ENCODE data around the gene ALK. TPM values are rescaled to one million over a fixed set of nuclear protein-coding genes. Genes with fewer than 3 reads are reported as not detected.

ALK gene
- total RNA-seq, 3 donors from 2014 or later: 0.07 to 2.4 (median 0.09) TPM

DNA sequence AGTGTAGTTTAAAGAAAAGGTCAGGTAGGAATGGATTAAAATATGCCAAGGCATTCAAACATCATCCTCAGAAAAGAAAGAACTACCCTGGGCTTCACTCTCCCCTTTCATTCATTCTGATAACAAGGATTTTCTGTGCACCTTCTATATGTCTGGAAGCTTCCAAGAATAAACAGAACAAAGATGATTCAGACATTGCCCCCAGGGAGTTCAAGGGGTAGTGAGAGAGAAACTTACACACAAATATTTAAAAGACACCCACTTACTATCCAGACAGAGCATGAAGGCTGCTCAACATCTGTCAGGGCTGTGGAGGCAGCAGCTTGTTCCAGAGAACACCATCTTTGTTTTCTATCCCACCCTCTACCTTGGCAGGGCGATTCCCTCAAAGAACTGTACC is 140.5 kb downstream of the ALK start:
- Histone ChIP-seq H3K4me1 (ENCODE audit: low read depth) (no peaks in the 10 kb centered on the region), H3K36me3 (ENCODE audit: low read depth) (no peaks in the 10 kb centered on the region), H3K4me3 (no peak overlapping the region), H3K9me3 (no peaks in the 10 kb centered on the region)
- no peak for DNase-seq
- no peak for ATAC-seq
- intact Hi-C loops (cut with DNase I, micrococcal nuclease): no loop called here
- TF ChIP-seq, protein P1, sequence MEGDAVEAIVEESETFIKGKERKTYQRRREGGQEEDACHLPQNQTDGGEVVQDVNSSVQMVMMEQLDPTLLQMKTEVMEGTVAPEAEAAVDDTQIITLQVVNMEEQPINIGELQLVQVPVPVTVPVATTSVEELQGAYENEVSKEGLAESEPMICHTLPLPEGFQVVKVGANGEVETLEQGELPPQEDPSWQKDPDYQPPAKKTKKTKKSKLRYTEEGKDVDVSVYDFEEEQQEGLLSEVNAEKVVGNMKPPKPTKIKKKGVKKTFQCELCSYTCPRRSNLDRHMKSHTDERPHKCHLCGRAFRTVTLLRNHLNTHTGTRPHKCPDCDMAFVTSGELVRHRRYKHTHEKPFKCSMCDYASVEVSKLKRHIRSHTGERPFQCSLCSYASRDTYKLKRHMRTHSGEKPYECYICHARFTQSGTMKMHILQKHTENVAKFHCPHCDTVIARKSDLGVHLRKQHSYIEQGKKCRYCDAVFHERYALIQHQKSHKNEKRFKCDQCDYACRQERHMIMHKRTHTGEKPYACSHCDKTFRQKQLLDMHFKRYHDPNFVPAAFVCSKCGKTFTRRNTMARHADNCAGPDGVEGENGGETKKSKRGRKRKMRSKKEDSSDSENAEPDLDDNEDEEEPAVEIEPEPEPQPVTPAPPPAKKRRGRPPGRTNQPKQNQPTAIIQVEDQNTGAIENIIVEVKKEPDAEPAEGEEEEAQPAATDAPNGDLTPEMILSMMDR (IDR thresholded peaks at IDR 0.05): no peak

DNA sequence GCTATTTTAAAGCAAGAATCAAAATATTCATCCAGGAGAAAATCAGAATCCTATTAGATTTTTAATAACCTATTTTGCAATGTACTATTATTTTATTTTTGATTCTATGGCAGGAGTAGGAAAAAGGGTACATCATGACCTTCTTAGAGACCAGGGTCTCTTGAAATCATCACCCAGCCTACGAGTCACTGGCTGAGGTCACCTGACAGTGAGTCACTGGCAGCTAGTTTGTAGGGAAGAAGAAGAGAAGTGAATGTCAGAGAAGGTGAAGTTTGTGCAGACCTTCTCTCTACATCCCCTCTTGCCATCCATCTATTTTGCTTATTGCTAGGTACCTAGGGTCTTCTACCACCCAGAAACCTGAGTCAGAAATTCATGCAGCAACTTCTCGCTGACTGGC is 144.2 kb downstream of the ALK start:
- DNase-seq: no peak
- no peaks in the 10 kb centered on the region for H3K36me3 ChIP-seq (ENCODE audit: low read depth)
- intact Hi-C loops (cut with DNase I, micrococcal nuclease): no loop called here
- no peaks in the 10 kb centered on the region for H3K9me3 ChIP-seq
- TF ChIP-seq, protein P1 (IDR thresholded peaks at IDR 0.05): no peak
- H3K4me3 ChIP-seq: no peak overlapping the region
- ATAC-seq: no peak
- H3K4me1 ChIP-seq (ENCODE audit: low read depth): no peaks in the 10 kb centered on the region

DNA sequence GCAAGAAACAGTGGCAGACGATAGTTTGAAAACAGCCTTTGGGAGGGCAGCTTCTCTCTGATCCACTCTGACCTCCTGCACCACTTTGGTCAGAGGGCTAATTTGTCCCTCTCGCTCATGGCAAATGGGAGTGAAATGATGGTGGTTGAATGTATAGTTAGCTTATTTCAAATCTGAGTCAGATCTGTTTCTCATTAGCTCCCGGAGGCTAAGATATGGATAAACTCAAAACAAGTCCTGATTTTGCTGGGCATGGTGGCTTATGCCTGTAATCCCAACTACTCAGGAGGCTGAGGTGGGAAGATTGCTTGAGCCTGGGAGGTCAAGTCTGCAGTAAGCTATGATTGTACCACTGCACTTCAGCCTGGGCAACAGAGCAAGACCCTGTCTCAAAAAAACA is 145.0 kb downstream of the ALK start:
- intact Hi-C loops (cut with DNase I, micrococcal nuclease): no loop called here
- Histone ChIP-seq H3K36me3 (ENCODE audit: low read depth) (no peaks in the 10 kb centered on the region), H3K9me3 (no peaks in the 10 kb centered on the region), H3K4me3 (no peak overlapping the region), H3K4me1 (ENCODE audit: low read depth) (no peaks in the 10 kb centered on the region)
- TF ChIP-seq, protein P1 (IDR thresholded peaks at IDR 0.05): no peak
- ATAC-seq (no peak), DNase-seq (no peak)

DNA sequence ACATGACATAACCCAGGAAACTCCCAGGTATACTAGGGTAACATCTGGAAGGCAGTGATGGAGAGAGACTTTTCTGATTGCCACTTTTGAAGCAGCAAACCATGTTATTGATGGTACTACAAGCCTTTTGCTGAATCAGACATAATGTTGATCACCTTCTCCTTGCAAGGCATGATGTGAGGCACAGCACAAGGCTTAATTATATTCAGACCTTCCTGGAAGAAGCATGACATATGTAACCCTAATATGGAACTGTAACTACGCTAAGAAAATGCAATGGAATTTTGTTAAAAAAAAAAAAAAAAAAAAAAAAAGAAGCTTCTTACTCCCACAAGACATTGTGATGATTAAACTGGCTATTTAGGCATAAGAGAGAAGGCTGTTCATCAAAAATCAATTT is 145.4 kb downstream of the ALK start:
- no peaks in the 10 kb centered on the region for H3K4me1 ChIP-seq (ENCODE audit: low read depth)
- H3K36me3 ChIP-seq (ENCODE audit: low read depth): no peaks in the 10 kb centered on the region
- DNase-seq (no peak), ATAC-seq (no peak)
- no peak overlapping the region for H3K4me3 ChIP-seq
- intact Hi-C loops (cut with DNase I, micrococcal nuclease): no loop called here
- TF ChIP-seq, protein P1 (IDR thresholded peaks at IDR 0.05): no peak
- no peaks in the 10 kb centered on the region for H3K9me3 ChIP-seq

DNA sequence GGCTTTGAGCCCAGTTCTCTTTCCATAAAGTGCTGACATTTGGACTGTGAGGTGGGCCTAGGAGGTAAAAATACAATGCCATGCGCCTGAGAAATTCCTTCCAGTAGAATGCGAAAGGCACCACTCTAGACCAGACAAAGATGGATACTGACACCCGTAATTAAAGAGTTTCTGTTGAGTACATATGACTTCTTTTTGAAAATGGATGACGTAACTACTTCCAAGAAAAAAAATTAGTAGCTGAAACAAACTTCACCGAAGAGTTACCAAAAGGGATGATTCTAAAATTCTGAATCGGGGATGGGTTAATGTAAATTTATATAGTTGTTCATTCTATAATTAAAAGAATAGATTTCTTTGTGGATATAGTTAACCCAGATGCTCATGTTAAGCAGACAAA is 146.8 kb downstream of the ALK start:
- Histone ChIP-seq H3K4me1 (ENCODE audit: low read depth) (no peaks in the 10 kb centered on the region), H3K36me3 (ENCODE audit: low read depth) (no peaks in the 10 kb centered on the region), H3K4me3 (no peak overlapping the region), H3K9me3 (no peaks in the 10 kb centered on the region)
- TF ChIP-seq, protein P1 (IDR thresholded peaks at IDR 0.05): no peak
- ATAC-seq (no peak), DNase-seq (no peak)
- intact Hi-C loops (cut with DNase I, micrococcal nuclease): no loop called here

DNA sequence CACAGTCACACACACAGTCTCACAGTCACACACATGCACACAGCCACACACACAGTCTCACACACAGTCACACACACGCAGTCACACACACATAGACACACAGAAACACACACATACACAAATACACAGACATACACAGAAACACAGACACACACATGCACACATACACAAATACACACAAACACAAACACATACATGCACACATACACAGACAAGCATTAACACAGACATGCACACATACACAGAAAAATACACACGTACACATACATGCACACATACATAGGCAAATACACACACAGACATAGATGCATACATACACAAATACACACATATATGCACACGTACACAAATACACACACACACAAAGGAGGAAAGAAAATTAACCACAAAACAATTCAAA is 150.5 kb downstream of the ALK start:
- DNase-seq: no peak
- ATAC-seq: no peak
- Histone ChIP-seq H3K4me3 (no peak overlapping the region), H3K4me1 (ENCODE audit: low read depth) (no peaks in the 10 kb centered on the region), H3K36me3 (ENCODE audit: low read depth) (no peaks in the 10 kb centered on the region), H3K9me3 (no peaks in the 10 kb centered on the region)
- TF ChIP-seq, protein P1 (IDR thresholded peaks at IDR 0.05): no peak
- intact Hi-C loops (cut with DNase I, micrococcal nuclease): no loop called here

Measured in mucosa of descending colon (tissue), 3 donors.